Brain microvascular endothelial cell (primary cell): ENCODE data around the gene HOXD10.
A peak's percentile ranks its signal among the peaks of the same experiment; 100 is the strongest.

Source experiments
- DNase-seq: peaks from one replicate; pipeline ENCODE4 v3.0.0-alpha.2; 2020
- H3K27ac ChIP-seq: fragments of 250-450 bp; sonication (Bioruptor Pico); 2 replicates; pipeline ENCODE4 v1.5.1; 2020; ENCODE audit warnings: mild to moderate bottlenecking, moderate library complexity
- H3K27me3 ChIP-seq: fragments of 250-450 bp; sonication (Bioruptor Pico); replicated peaks from 2 replicates; pipeline ENCODE4 v1.5.1; 2020; ENCODE audit warnings: mild to moderate bottlenecking
- H3K36me3 ChIP-seq: fragments of 250-450 bp; sonication (Bioruptor Pico); replicated peaks from 2 replicates; pipeline ENCODE4 v1.5.1; 2020; ENCODE audit warnings: mild to moderate bottlenecking
- H3K4me3 ChIP-seq: 2 replicates; pipeline ENCODE4 v1.5.1; 2011; ENCODE audit warnings: low read depth, mild to moderate bottlenecking, control low read depth, low read length, moderate library complexity
- CTCF ChIP-seq: IDR thresholded peaks from 2 replicates; pipeline ENCODE4 v1.5.1; 2011; ENCODE audit warnings: low read depth, mild to moderate bottlenecking, moderate library complexity, low read length, control low read depth, inconsistent platforms; ENCODE audit errors: missing control alignments
- in situ Hi-C: cut with HindIII; loops from 2 replicates; pipeline ENCODE4 v1.10.0; 2017; ENCODE audit warnings: low sequenced_read_pairs, low pct_ligation_motif_present

The HOXD10 gene

DNA sequence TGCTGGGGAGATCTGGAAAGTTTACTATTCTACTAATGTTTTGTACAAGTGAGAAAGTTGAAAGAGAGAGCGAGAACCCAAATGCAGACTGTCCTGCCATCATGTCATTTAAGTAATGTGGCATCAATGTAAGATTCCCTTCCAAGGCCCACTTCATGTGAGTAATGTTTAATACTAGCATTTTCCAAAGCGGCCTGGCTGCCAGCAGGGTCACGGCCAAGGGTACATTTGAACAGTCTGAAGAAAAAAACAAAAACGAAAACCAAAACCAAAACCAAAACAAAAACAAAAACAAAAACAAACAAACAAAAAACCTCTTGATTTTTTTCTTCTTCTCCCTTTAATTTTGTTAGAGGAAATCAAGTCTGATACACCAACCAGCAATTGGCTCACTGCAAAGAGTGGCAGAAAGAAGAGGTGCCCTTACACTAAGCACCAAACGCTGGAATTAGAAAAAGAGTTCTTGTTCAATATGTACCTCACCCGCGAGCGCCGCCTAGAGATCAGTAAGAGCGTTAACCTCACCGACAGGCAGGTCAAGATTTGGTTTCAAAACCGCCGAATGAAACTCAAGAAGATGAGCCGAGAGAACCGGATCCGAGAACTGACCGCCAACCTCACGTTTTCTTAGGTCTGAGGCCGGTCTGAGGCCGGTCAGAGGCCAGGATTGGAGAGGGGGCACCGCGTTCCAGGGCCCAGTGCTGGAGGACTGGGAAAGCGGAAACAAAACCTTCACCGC lies 2.2 kb downstream of the HOXD10 start:
- peak; percentile 41 for TF ChIP-seq CTCF
- DNase-seq, result no peak
- Histone ChIP-seq H3K36me3 (no peaks in the 10 kb centered on the region), H3K27me3 (peaks cover 97% of the 10 kb centered on the region), H3K4me3 (no peak overlapping the region), H3K27ac (no peak overlapping the region)
- in situ Hi-C loops, result no loop called here

DNA sequence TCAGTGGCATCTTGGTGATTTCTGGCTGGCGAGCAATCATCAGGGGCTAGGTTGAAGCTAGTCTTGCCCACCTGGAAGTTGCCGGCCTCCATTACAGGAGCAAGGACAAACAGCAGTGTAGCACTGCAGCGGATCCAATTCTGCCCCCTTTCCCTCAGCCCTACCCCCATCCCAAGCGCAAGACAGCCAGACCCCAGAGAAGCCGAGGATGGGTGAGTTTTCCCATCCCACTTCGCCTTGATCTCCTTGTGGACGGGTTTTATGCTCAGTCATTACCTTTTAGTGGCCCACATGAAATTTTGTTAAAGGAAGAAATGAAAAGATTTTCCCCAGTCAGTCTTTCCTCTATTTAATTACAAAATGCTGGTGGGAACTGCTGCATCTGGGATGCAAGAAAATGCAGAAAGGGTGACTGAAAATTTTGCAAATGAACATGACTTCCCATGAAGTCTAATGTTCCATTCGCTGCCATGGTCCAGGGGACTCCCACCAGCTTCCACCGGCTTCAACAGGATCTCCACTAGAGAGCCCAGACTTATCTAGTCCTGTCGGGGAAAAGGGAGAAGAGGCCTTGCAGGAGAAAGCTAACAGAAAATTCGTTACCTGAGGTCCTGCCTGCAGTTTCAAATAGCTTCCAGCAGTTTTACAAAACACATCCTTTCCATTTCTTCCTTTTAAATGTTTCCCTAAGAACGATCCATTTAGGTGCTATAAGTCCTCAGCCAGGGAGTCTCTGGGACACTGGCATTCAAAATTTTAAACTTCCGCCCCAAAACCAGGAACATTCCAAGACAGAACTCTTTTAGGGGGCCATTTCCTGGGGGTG lies 4.0 kb downstream of the HOXD10 start:
- no peak overlapping the region for H3K27ac ChIP-seq
- H3K4me3 ChIP-seq, result no peak overlapping the region
- no peak for TF ChIP-seq CTCF
- in situ Hi-C loops, result no loop called here
- DNase-seq, result no peak
- H3K36me3 ChIP-seq, result no peaks in the 10 kb centered on the region
- H3K27me3 ChIP-seq, result peaks cover 98% of the 10 kb centered on the region

DNA sequence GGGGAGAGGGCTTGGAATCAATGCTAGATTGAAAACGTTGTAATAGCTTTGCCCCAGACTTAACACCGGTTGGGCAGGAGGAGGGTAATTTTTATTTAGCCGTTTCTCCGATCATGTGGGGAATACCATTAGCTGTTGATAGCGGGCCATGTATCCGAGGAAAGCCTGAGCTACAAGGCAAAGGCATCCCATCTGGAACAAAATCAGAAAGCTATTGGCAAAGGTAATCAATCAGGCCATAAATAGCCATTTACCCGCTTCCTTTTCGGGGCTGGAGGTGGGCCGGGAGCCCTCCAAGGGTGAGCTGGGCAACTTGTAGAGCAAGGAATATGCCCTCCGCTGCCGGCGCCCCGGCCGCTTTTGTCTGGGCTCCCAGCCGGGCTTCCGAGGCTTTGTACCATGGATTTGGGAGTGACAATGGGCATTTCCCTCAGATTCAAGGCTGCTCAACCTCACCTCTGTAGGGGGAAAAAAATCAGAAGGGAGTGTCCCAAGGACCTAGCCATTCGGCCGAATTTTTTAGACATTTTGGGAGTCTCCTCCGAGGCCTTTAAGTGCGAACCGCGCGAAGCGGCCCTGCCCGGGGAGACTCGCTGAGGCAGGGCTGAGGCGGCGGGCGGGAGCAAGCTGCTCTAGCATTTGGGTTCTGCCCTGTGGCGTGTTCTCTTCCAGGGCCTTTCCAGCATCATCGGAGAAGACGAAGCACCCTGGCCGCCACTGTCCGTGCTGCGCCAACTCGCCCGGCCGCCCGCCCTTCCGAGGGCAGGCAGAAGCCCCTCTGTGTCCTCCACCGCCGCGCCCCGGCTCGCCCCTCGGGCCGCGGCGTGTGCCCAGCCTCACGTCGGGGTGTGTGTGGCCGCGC lies 4.8 kb downstream of the HOXD10 start:
- TF ChIP-seq CTCF, result no peak
- in situ Hi-C loops, result no loop called here
- DNase-seq, result no peak
- H3K4me3 ChIP-seq, result no peak overlapping the region
- no peak overlapping the region for H3K27ac ChIP-seq
- H3K27me3 ChIP-seq, result peaks cover 98% of the 10 kb centered on the region
- no peaks in the 10 kb centered on the region for H3K36me3 ChIP-seq

- DNase-seq, result no peak
- no peak overlapping the region for H3K4me3 ChIP-seq
- no peak overlapping the region for H3K27ac ChIP-seq
- H3K27me3 ChIP-seq, result peaks cover 93% of the 10 kb centered on the region
- in situ Hi-C loops, result no loop called here
- H3K36me3 ChIP-seq, result no peaks in the 10 kb centered on the region
- TF ChIP-seq CTCF, result no peak
Observed at GRCh38 chr2:176122052-176122682, 5.6 kb downstream of the HOXD10 start.

DNA sequence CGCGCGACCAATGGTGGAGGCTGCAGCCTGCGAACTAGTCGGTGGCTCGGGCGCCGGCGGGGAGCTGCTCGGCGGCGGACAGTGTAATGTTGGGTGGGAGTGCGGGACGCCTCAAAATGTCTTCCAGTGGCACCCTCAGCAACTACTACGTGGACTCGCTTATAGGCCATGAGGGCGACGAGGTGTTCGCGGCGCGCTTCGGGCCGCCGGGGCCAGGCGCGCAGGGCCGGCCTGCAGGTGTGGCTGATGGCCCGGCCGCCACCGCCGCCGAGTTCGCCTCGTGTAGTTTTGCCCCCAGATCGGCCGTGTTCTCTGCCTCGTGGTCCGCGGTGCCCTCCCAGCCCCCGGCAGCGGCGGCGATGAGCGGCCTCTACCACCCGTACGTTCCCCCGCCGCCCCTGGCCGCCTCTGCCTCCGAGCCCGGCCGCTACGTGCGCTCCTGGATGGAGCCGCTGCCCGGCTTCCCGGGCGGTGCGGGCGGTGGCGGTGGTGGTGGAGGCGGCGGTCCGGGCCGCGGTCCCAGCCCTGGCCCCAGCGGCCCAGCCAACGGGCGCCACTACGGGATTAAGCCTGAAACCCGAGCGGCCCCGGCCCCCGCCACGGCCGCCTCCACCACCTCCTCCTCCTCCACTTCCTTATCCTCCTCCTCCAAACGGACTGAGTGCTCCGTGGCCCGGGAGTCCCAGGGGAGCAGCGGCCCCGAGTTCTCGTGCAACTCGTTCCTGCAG lies 6.3 kb downstream of the HOXD10 start, which contains the start of gene HOXD9:
TSS of gene HOXD9 (plus strand) at position 37 of the 728 bp plus-strand sequence. CDS start at position 87, 50 bp downstream.
- no peak for DNase-seq
- in situ Hi-C loops, result no loop called here
- Histone ChIP-seq H3K36me3 (no peaks in the 10 kb centered on the region), H3K27ac (no peak within 1 kb of the TSS), H3K27me3 (peaks cover 92% of the 10 kb centered on the region), H3K4me3 (no peak within 1 kb of the TSS)
- no peak for TF ChIP-seq CTCF
